Caco-2 (cell line): ENCODE results near the gene ADGRD1. TPM values are rescaled to one million over a fixed set of nuclear protein-coding genes. Genes with fewer than 3 reads are reported as not detected.

Experiments
- BruUV-seq: library from RNA; stranded (reverse); fragments of 400-500 nt; replicated peaks from 2 replicates; lab custom pipeline; 2021; lab: Mats Ljungman, UMichigan
- CTCF ChIA-PET: fragments of 300-600 bp; sonication (Branson Sonifier 250); formaldehyde crosslinking; loops from one replicate; lab custom pipeline; 2022; ENCODE audit warnings: antibody characterized with exemption; lab: Charles Lee
- POLR2A ChIA-PET: fragments of 300-600 bp; sonication (Branson Sonifier 250); formaldehyde crosslinking; loops from one replicate; lab custom pipeline; 2022; ENCODE audit warnings: antibody characterized with exemption; lab: Charles Lee
- DNase-seq, 2 experiments: peaks; one replicate each; pipeline versions ENCODE4 v3.0.0 to v3.0.0-alpha.2; 2020 to 2022
- H3K27me3 ChIP-seq: replicated peaks from 2 replicates; pipeline ENCODE4 v1.6.0; 2011; ENCODE audit warnings: low read length; ENCODE audit not compliant: control insufficient read depth, insufficient read depth
- H3K36me3 ChIP-seq: 2 replicates; pipeline ENCODE4 v1.5.1; 2011; ENCODE audit warnings: low read length; ENCODE audit not compliant: control insufficient read depth, insufficient read depth
- H3K4me1 ChIP-seq: fragments of 250-450 bp; sonication (Bioruptor Pico); 2 replicates; pipeline ENCODE4 v1.5.1; 2020; ENCODE audit warnings: mild to moderate bottlenecking
- H3K4me3 ChIP-seq: 2 replicates; pipeline ENCODE4 v1.5.1; 2011; ENCODE audit warnings: low read depth, mild to moderate bottlenecking, control low read depth, low read length
- H3K9me3 ChIP-seq: fragments of 250-450 bp; sonication (Bioruptor Pico); 2 replicates; pipeline ENCODE4 v1.5.1; 2020; ENCODE audit warnings: mild to moderate bottlenecking, moderate library complexity
- H3K27ac Mint-ChIP-seq: one replicate; pipeline ENCODE4 v1.8.0; 2022; ENCODE audit warnings: mixed read lengths; ENCODE audit not compliant: unreplicated experiment
- H3K27me3 Mint-ChIP-seq: one replicate; pipeline ENCODE4 v1.8.0; 2022; ENCODE audit warnings: mixed read lengths; ENCODE audit not compliant: insufficient read depth, unreplicated experiment
- H3K36me3 Mint-ChIP-seq: one replicate; pipeline ENCODE4 v1.8.0; 2022; ENCODE audit warnings: mild to moderate bottlenecking, mixed read lengths; ENCODE audit not compliant: insufficient read depth, unreplicated experiment
- H3K4me1 Mint-ChIP-seq: one replicate; pipeline ENCODE4 v1.8.0; 2022; ENCODE audit warnings: low read depth, mixed read lengths; ENCODE audit not compliant: unreplicated experiment
- H3K4me3 Mint-ChIP-seq: one replicate; pipeline ENCODE4 v1.8.0; 2022; ENCODE audit warnings: mild to moderate bottlenecking, moderate library complexity, mixed read lengths; ENCODE audit not compliant: unreplicated experiment
- H3K9me3 Mint-ChIP-seq: one replicate; pipeline ENCODE4 v1.8.0; 2022; ENCODE audit warnings: mixed read lengths; ENCODE audit not compliant: unreplicated experiment
- intact Hi-C: fragments of 100-400 bp; cut with micrococcal nuclease; formaldehyde crosslinking; loops from one replicate; pipeline ENCODE4 v1.10.0; 2022; ENCODE audit not compliant: unreplicated experiment
- total RNA-seq: library from RNA; stranded (reverse); gene quantifications from 2 replicates; pipeline ENCODE4 v1.2.3, GENCODE V29; 2022
- TF ChIP-seq, protein P1 (sequence below), 2 experiments: fragments of 200-600 bp in 1 of 2; IDR thresholded peaks; 1 replicate in 1 of 2; 2 replicates in 1 of 2; pipeline versions ENCODE4 v1.5.1 to v1.8.0; 2011 to 2022; ENCODE audit warnings: antibody characterized with exemption in 1 of 2, control low read depth in 1 of 2, inconsistent platforms in 1 of 2, low read depth in 1 of 2, low read length in 1 of 2, mild to moderate bottlenecking in 1 of 2, moderate library complexity in 1 of 2; ENCODE audit not compliant: insufficient read depth in 1 of 2, severe bottlenecking in 1 of 2, unreplicated experiment in 1 of 2

The ADGRD1 gene
- total RNA-seq, 1 experiment from 2014 or later = 3.6 TPM

DNA sequence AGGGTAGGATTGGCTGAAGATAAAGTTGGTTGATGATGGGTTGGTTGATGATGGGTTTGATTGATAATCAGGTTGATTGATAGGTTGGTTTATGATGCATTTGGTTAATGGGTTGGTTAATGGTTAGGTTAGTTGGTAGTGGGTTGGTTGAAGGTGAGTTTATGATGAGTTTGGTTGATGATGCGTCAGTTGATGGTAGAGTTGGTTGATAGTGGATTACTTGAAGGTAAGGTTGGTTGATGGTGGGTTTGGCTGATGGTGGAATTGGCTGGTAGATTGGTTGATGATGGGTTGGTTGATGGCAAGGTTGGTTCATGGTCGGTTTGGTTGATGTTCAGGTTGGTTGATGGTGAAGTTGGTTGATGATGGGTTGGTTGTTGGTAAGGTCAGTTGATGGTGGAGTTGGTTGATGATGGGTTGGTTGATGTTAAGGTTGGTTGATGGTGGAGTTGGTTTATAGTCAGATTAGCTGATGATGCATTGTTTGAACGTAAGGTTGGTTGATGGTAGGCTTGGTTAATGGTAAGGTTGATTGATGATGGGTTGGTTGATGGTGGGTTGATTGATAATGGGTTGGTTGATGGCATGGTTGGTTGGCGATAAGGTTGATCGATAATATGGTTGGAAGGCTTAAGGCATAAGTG lies 146.4 kb downstream of the ADGRD1 start:
- no peaks in the 10 kb centered on the region for H3K9me3 ChIP-seq
- peak in 1 of 2 experiments; percentile 3 for DNase-seq
- no peak overlapping the region for H3K27ac Mint-ChIP-seq
- CTCF ChIA-PET = no interaction called here
- no peaks in the 10 kb centered on the region for H3K36me3 ChIP-seq
- H3K27me3 ChIP-seq = no peaks in the 10 kb centered on the region; the same call in 1 of the 2 replicates
- no peaks in the 10 kb centered on the region for H3K36me3 Mint-ChIP-seq
- H3K4me3 Mint-ChIP-seq = no peak overlapping the region
- POLR2A ChIA-PET = no interaction called here
- no TSS peak for BruUV-seq
- no peak overlapping the region for H3K4me3 ChIP-seq
- peaks cover 2% of the 10 kb centered on the region for H3K27me3 Mint-ChIP-seq
- H3K4me1 ChIP-seq = no peaks in the 10 kb centered on the region
- intact Hi-C loops = loop anchor here (10.0 kb wide), 1 partner anchor 725 kb away; the partner anchor contains the start of gene MMP17
- TF ChIP-seq, protein P1, sequence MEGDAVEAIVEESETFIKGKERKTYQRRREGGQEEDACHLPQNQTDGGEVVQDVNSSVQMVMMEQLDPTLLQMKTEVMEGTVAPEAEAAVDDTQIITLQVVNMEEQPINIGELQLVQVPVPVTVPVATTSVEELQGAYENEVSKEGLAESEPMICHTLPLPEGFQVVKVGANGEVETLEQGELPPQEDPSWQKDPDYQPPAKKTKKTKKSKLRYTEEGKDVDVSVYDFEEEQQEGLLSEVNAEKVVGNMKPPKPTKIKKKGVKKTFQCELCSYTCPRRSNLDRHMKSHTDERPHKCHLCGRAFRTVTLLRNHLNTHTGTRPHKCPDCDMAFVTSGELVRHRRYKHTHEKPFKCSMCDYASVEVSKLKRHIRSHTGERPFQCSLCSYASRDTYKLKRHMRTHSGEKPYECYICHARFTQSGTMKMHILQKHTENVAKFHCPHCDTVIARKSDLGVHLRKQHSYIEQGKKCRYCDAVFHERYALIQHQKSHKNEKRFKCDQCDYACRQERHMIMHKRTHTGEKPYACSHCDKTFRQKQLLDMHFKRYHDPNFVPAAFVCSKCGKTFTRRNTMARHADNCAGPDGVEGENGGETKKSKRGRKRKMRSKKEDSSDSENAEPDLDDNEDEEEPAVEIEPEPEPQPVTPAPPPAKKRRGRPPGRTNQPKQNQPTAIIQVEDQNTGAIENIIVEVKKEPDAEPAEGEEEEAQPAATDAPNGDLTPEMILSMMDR (IDR thresholded peaks at IDR 0.05; ENCODE audit: insufficient read depth in 1 of 2, low read depth in 1 of 2, low read length in 1 of 2, severe bottlenecking in 1 of 2, unreplicated experiment in 1 of 2) = no peak
- no peaks in the 10 kb centered on the region for H3K4me1 Mint-ChIP-seq
- no peaks in the 10 kb centered on the region for H3K9me3 Mint-ChIP-seq

DNA sequence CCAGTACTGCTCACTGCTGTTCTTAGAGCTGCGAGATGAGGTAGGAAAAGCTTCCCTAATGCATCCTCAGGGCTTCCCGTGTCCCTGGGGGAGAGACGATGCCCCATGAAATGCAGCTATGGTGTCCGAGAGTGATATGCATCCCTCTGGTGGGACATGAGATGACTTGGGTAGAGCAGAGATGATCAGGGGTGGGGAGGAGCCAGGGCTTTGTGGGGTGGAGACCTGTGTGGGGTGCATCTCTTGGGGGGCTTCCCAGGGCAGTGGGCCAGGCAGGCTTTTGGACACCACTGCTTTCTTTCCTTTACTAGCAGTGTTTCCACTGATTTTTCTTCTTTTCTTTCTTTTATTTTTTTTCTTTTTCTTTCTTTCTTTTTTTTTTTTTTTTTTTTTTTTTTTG lies 147.3 kb downstream of the ADGRD1 start:
- POLR2A ChIA-PET = no interaction called here
- Histone ChIP-seq H3K36me3 (no peaks in the 10 kb centered on the region), H3K4me3 (no peak overlapping the region), H3K4me1 (no peaks in the 10 kb centered on the region), H3K27me3 (no peaks in the 10 kb centered on the region; the same call in 1 of the 2 replicates), H3K9me3 (no peaks in the 10 kb centered on the region)
- no peaks in the 10 kb centered on the region for H3K36me3 Mint-ChIP-seq
- H3K4me3 Mint-ChIP-seq = no peak overlapping the region
- peak in 1 of 2 experiments; percentile 5 for DNase-seq
- H3K27ac Mint-ChIP-seq = no peak overlapping the region
- intact Hi-C loops = loop anchor here (10.0 kb wide), 1 partner anchor 724 kb away; the partner anchor contains the start of gene MMP17
- H3K4me1 Mint-ChIP-seq = no peaks in the 10 kb centered on the region
- CTCF ChIA-PET = no interaction called here
- no TSS peak for BruUV-seq
- TF ChIP-seq, protein P1 (IDR thresholded peaks at IDR 0.05; ENCODE audit: insufficient read depth in 1 of 2, low read depth in 1 of 2, low read length in 1 of 2, severe bottlenecking in 1 of 2, unreplicated experiment in 1 of 2) = no peak
- H3K9me3 Mint-ChIP-seq = no peaks in the 10 kb centered on the region
- H3K27me3 Mint-ChIP-seq = no peaks in the 10 kb centered on the region

DNA sequence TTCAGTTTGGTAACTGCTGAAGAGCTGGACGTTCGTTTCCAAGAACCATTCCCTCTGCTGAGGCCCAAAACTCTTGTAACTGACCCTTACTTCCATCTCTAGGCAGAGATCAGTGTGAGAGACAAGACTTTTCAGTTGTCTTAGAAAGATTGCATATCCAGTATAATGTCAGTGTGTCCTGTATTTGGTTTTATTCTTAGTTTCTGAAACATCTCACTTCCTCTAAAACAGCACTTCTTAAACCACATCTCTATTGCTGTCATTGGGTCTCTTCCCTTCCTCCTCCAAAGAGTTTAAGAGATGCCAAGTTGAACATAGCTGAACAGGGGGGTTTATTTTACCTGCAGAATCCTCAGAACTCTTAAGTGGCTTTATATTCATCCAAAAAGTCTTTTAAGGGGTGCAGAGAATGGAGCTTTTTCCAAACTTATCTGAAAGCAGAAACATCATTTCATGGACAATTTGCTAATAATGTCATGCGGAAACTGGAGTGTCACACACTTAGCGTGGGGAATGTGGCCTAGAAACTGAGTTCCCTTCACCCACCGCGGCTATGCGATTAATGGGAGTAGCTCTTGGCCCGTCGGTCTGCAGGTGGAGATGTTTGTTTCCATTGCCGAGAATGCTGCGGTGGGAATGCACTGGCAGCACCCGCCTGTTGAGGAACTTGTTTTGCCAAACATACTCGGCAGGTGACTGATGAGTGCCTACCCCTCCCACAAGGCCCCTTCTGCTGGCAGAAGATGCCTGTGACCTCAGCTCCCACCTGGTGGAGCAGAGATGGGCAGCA lies 148.2 kb downstream of the ADGRD1 start:
- POLR2A ChIA-PET = no interaction called here
- no peaks in the 10 kb centered on the region; the same call in 1 of the 2 replicates for H3K27me3 ChIP-seq
- Mint-ChIP-seq H3K27me3 (no peaks in the 10 kb centered on the region), H3K4me1 (no peaks in the 10 kb centered on the region), H3K9me3 (no peaks in the 10 kb centered on the region), H3K4me3 (no peak overlapping the region), H3K36me3 (no peaks in the 10 kb centered on the region), H3K27ac (no peak overlapping the region)
- intact Hi-C loops = loop anchor here (10.0 kb wide), 1 partner anchor 723 kb away; the partner anchor contains the start of gene MMP17
- H3K9me3 ChIP-seq = no peaks in the 10 kb centered on the region
- no peaks in the 10 kb centered on the region for H3K36me3 ChIP-seq
- no peaks in the 10 kb centered on the region for H3K4me1 ChIP-seq
- no peak overlapping the region for H3K4me3 ChIP-seq
- TF ChIP-seq, protein P1 (IDR thresholded peaks at IDR 0.05; ENCODE audit: insufficient read depth in 1 of 2, low read depth in 1 of 2, low read length in 1 of 2, severe bottlenecking in 1 of 2, unreplicated experiment in 1 of 2) = no peak
- CTCF ChIA-PET = no interaction called here
- peak in 1 of 2 experiments; percentile 15 for DNase-seq
- BruUV-seq = no TSS peak
